C1 segment of cervical spinal cord (tissue), 14 donors: ENCODE results near the gene DOCK11.

ENCODE experiments used
- DNase-seq, 14 donors: peaks; one replicate each; lab custom pipeline; 2025; lab: John Stamatoyannopoulos, UW

The DOCK11 gene

GRCh38 chrX:118630848-118631247 is 135.2 kb downstream of the DOCK11 start:
- no peak for DNase-seq

GRCh38 chrX:118631586-118631985 is 136.0 kb downstream of the DOCK11 start:
- no peak for DNase-seq

- no peak for DNase-seq
Observed at GRCh38 chrX:118632862-118633261, 137.2 kb downstream of the DOCK11 start.

- DNase-seq, result no peak
Observed at GRCh38 chrX:118633530-118633929, 137.9 kb downstream of the DOCK11 start.

- no peak for DNase-seq
Observed at GRCh38 chrX:118634336-118634735, 138.7 kb downstream of the DOCK11 start.

- DNase-seq, result no peak
Observed at GRCh38 chrX:118637997-118638396, 142.4 kb downstream of the DOCK11 start.

GRCh38 chrX:118644378-118644777 is 148.8 kb downstream of the DOCK11 start:
- DNase-seq, result no peak

- DNase-seq, result no peak
Observed at GRCh38 chrX:118652717-118653116, 157.1 kb downstream of the DOCK11 start.

- DNase-seq, result no peak
Observed at GRCh38 chrX:118654331-118654730, 158.7 kb downstream of the DOCK11 start.

GRCh38 chrX:118655561-118656246 is 160.1 kb downstream of the DOCK11 start:
- no peak for DNase-seq

GRCh38 chrX:118657413-118657812 is 161.8 kb downstream of the DOCK11 start:
- DNase-seq, result no peak

GRCh38 chrX:118660085-118660484 is 164.5 kb downstream of the DOCK11 start:
- no peak for DNase-seq

- no peak for DNase-seq
Observed at GRCh38 chrX:118665204-118665603, 169.6 kb downstream of the DOCK11 start.

- no peak for DNase-seq
Observed at GRCh38 chrX:118666521-118666920, 170.9 kb downstream of the DOCK11 start.

GRCh38 chrX:118669435-118669834 is 173.8 kb downstream of the DOCK11 start:
- DNase-seq, result no peak

- DNase-seq, result no peak
Observed at GRCh38 chrX:118675326-118675965, 179.8 kb downstream of the DOCK11 start.

- DNase-seq, result no peak
Observed at GRCh38 chrX:118675966-118676349, 180.3 kb downstream of the DOCK11 start.

- DNase-seq, result no peak
Observed at GRCh38 chrX:118677318-118677717, 181.7 kb downstream of the DOCK11 start.

- DNase-seq, result no peak
Observed at GRCh38 chrX:118679290-118679689, 183.7 kb downstream of the DOCK11 start.

- DNase-seq, result no peak
Observed at GRCh38 chrX:118682258-118683014, 186.8 kb downstream of the DOCK11 start.

- no peak for DNase-seq
Observed at GRCh38 chrX:118685393-118685792, 189.8 kb downstream of the DOCK11 start.

GRCh38 chrX:118688935-118689334 is 193.3 kb downstream of the DOCK11 start:
- DNase-seq, result no peak

- DNase-seq, result no peak
Observed at GRCh38 chrX:118693843-118694242, 198.2 kb downstream of the DOCK11 start.
